ENCODE results near the gene FLNB.

FLNB gene

GRCh38 chr3:58161435-58162398 is 153.5 kb downstream of the FLNB start:
- no peaks in the 10 kb centered on the region for H3K9me3 ChIP-seq (ENCODE audit: control insufficient read depth, insufficient read depth, low read depth, low read length)

DNA sequence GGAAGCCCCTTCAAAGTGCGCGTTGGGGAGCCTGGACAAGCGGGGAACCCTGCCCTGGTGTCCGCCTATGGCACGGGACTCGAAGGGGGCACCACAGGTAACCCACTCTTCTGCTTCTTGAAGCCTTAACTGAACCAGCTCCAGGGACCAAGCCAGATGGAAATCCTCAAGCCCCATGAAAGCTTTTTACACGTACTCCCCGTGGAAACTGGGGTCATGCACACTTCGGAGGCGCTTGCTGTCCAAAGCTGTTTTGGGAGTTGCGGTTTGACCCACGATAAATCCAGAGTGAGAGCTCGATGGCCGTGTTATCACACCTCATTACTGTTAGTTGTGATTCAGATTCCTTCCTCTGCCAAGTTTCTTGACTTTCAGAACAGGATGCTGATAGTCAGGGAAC is 155.0 kb downstream of the FLNB start:
- H3K36me3 ChIP-seq (ENCODE audit: control insufficient read depth in 2 of 2, insufficient read depth in 1 of 2, low read length in 2 of 2) = peaks cover 0 to 83% of the 10 kb centered on the region in 2 experiments; a peak in 1 of 3 replicates
- POLR2A ChIA-PET = no interaction called here
- H3K4me3 ChIP-seq (ENCODE audit: low read depth, low read length) = no peak overlapping the region
- CTCF ChIA-PET = interaction anchor here (0.7 kb wide), 1 partner anchor 150 kb away, joined by 3 read pairs; no protein-coding TSS in a partner anchor
- no peak overlapping the region for H3K27ac ChIP-seq (ENCODE audit: extremely low read depth, low read depth, low read length)
- TF ChIP-seq BCL6B (tag by site-specific recombination; IDR thresholded peaks at IDR 0.05) (no peak), ZSCAN30 (tag by site-specific recombination; IDR thresholded peaks at IDR 0.05) (no peak), ZBTB1 (tag by site-specific recombination; IDR thresholded peaks at IDR 0.05) (no peak), HOXC10 (CRISPR knock-in tag; IDR thresholded peaks at IDR 0.05) (no peak), ZNF391 (tag by site-specific recombination; IDR thresholded peaks at IDR 0.05; ENCODE audit: borderline replicate concordance, low read depth) (no peak), PRDM6 (tag by site-specific recombination; IDR thresholded peaks at IDR 0.05) (no peak), CTCF (tag by site-specific recombination; IDR thresholded peaks at IDR 0.05) (no peak), ZNF248 (tag by site-specific recombination; IDR thresholded peaks at IDR 0.05) (no peak), ZNF555 (tag by site-specific recombination; conservative IDR thresholded peaks at IDR 0.05) (no peak), KLF9 (tag by site-specific recombination; IDR thresholded peaks at IDR 0.05; ENCODE audit: low read depth) (no peak), ZNF10 (tag by site-specific recombination; IDR thresholded peaks at IDR 0.05) (no peak), ZNF426 (tag by site-specific recombination; IDR thresholded peaks at IDR 0.05) (no peak), ZNF211 (tag by site-specific recombination; IDR thresholded peaks at IDR 0.05; ENCODE audit: low read depth) (no peak)
- H3K4me1 ChIP-seq (ENCODE audit: control insufficient read depth, insufficient read depth, low read length) = no peaks in the 10 kb centered on the region
- H3K9me3 ChIP-seq (ENCODE audit: control insufficient read depth, insufficient read depth, low read depth, low read length) = no peaks in the 10 kb centered on the region

More at GRCh38 chr3:58161435-58162398, 153.5 kb downstream of the FLNB start:
- peaks cover 0 to 88% of the 10 kb centered on the region in 2 experiments; a peak in 1 of 3 replicates for H3K36me3 ChIP-seq (ENCODE audit: control insufficient read depth in 2 of 2, insufficient read depth in 1 of 2, low read length in 2 of 2)
- no peak overlapping the region for H3K27ac ChIP-seq (ENCODE audit: extremely low read depth, low read depth, low read length)
- no peak overlapping the region for H3K4me3 ChIP-seq (ENCODE audit: low read depth, low read length)
- POLR2A ChIA-PET = no interaction called here
- TF ChIP-seq BCL6B (tag by site-specific recombination; IDR thresholded peaks at IDR 0.05) = peak; percentile 87
- TF ChIP-seq ZNF548 (tag by site-specific recombination; IDR thresholded peaks at IDR 0.05) = no peak
- no peak for TF ChIP-seq ZNF549 (tag by site-specific recombination; IDR thresholded peaks at IDR 0.05)
- peak; percentile 65 for TF ChIP-seq SETDB1 (IDR thresholded peaks at IDR 0.05; ENCODE audit: insufficient read length, low read length)
- TF ChIP-seq ZNF280D (tag by site-specific recombination; IDR thresholded peaks at IDR 0.05) = peak; percentile 75; the same call in 1 of the 2 replicates
- no peaks in the 10 kb centered on the region for H3K4me1 ChIP-seq (ENCODE audit: control insufficient read depth, insufficient read depth, low read length)
- CTCF ChIA-PET = interaction anchor here (0.6 to 1.0 kb wide), 3 partner anchors 16 to 297 kb away, joined by 3 read pairs; no protein-coding TSS in a partner anchor

Measured in HEK293 (cell line).